NCI-H2171 treated with DMSO at 0.1 percent for 48 hours (cell line): ENCODE measurements around the gene MAK.
"Not testable (repeated sequence)": the region's sequence is repeated elsewhere in the genome, so short reads cannot be mapped to it uniquely, and the experiment has no call there.

Experiments
- DNase-seq: peaks from one replicate; lab custom pipeline; 2025; lab: John Stamatoyannopoulos, UW

Gene MAK, protein sequence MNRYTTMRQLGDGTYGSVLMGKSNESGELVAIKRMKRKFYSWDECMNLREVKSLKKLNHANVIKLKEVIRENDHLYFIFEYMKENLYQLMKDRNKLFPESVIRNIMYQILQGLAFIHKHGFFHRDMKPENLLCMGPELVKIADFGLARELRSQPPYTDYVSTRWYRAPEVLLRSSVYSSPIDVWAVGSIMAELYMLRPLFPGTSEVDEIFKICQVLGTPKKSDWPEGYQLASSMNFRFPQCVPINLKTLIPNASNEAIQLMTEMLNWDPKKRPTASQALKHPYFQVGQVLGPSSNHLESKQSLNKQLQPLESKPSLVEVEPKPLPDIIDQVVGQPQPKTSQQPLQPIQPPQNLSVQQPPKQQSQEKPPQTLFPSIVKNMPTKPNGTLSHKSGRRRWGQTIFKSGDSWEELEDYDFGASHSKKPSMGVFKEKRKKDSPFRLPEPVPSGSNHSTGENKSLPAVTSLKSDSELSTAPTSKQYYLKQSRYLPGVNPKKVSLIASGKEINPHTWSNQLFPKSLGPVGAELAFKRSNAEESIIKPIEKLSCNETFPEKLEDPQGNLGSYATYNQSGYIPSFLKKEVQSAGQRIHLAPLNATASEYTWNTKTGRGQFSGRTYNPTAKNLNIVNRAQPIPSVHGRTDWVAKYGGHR

DNA sequence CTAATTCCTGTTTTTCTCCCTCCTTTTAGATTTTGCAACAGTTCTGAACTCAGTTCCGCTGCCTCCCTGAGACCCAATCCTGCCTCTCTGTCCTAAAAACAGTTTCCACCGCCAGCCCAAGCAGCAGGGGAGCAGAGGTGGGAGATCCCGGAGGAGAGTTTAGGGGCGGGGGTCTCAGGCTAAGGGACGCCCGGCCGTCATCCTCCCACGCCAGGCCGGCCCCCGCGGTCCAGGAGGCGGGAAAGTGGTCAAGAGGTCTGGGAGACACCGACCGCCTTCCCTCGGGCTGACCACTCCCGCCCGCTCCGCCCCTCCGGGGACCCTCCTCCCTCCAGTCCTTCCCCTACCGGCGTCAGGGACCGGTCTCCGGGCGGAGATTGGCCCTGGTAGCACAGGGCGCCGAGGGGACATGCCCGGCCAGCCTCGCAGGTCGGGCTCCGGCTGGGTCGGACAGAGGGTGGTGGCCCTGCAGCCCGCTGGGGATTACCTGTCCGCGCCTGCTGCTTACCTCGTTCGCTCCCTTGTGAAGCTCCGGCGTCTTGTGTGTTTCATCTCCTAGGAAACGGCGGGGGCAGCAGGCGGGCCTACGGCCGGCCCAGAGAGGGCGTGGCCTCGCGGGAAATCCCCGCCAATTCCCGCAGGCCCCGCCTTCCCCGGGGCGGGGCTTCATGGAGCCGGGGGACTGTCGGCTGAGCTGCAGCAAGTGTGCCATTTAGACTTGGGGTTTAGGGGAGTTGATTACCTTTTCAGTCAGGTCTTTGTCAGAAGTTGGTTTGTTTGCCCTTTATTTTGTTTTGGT lies at the start of gene MAK:
Gene MAK, minus strand, starts transcription at position 545 of the 799 bp plus-strand sequence. CDS start 7,891 bp downstream, outside the sequence.
- DNase-seq: peak; percentile 79

DNA sequence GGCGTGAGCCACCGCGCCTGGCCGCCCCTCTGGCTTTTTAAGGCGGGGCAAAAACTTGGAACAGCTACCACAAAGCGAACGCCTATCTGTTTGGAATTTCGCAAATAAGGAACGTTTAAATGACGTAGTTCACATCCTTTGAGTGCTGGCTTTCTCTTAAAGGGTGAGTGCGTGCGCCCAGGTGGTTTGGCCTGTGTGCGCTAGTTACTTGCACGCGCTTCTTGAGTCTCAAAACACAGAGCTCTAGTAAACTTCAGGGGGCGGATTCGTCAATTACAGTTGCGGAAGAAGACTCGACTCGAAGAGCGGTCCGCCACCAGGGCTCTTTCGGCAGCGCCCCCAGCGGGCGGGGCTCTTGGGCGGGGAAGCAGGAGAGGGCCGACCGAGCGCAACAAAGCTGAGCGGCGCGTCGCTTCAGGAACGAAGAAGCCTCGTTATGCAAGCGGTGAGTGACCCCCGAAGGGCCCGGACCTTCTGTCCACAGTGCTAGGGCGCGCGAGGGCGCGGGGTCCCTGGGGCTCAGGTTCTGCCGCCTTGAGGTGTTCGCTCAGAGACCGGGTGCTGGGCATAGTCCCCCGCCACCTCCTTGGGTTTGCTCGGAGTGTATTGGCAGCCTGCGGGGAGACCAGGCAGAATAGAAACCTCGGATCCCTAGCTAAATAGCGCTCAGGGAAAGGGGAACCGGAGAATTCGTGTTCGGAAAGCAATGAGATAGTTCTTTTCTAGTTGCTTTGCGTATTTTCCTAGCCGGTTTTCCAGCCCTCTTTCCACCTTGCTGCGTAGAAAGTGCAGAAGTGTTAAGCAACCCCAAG lies 48.6 kb upstream of the MAK start, which contains the start of gene SYCP2L:
Gene SYCP2L, plus strand, starts transcription at position 362 of the 812 bp plus-strand sequence. Its CDS starts 75 bp downstream, at position 437.
- peak; percentile 2 for DNase-seq

DNA sequence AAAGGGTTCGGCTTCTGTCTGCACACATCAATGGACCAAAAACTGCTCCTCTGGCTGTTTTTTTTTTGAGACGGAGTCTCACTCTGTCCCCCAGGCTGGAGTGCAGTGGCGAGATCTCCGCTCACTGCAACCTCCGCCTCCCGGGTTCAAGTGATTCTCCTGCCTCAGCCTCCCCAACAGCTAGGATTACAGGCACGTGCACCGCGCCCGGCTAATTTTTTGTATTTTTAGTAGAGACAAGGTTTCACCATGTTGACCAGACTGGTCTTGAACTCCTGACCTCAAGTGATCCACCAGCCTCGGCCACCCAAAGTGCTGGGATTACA lies 48.0 kb upstream of the MAK start:
- DNase-seq: not testable (repeated sequence)

DNA sequence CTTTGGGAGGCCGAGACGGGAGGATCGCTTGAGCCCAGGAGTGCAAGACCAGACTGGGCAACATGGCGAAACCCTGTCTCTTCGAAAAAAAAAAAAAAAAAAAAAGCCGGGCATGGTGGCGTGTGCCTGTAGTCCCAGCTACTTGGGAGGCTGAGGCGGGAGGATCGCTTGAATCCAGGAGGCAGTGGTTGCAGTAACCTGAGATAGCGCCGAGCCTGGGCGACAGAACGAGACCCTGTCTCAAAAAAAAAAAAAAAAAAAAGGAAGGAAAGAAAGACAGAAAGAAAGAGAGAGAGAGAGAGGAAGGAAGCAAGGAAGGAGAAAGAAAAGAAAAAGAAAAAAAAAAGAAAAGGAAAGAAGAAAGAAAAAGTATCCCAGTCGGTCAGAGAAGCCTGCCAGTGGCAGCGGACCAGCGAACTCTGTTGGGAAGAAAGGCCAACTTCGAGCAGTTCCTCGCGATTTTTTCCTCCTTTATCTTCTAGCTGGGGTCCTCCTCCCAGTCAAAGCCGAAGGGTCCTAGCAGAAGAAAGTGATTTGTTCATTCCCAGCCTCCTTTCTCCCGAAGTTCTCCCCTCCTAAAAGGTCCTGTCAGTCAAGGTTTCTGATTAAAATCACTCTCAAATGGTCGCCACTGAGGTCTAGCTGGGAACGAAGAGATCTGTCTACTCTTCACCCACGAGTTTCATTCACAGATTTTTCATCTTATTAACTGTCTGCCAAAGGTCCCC lies 46.1 kb upstream of the MAK start:
- no peak for DNase-seq

DNA sequence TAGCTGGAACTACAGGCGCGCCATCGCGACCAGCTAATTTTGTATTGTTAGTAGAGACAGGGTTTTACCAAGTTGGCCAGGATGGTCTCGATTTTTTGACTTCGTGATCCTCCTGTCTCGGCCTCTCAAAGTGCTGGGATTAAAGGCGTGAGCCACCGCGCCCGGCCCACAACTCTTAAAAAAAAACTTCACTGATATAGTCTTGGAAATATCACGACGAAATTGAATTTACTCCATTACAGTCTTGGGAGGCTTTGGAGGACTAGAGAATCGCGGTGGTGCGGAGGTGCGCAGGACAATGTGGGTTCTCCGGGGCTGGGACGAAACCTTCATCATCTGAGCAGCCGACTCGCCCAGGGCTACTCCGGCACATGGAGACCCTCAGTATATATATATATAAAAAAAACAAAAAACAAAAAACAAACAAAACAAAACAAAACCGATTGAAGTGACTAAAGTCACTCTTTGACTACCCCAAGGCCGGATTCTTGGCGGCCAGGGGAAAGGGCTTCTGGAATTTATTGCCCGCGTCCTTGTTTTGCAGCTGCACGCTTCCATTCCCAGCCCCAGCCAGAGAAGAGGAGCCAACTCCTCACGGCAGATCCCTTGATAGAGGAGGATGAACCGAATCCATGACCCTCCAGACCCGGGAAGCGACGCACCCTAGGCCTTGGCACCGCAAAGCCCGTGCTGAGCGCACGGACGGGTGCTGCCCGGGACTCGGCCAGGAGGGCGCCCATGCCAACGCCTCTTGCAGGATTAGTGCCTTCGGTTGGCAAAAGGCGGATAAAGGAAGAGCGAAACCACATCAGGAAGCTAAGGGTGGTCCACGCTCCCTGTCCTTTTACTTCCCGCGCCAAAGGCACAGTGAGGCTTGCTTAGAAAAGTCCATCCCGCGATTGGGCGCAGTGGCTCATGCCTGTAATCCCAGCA lies 45.2 kb upstream of the MAK start:
- DNase-seq: no peak

DNA sequence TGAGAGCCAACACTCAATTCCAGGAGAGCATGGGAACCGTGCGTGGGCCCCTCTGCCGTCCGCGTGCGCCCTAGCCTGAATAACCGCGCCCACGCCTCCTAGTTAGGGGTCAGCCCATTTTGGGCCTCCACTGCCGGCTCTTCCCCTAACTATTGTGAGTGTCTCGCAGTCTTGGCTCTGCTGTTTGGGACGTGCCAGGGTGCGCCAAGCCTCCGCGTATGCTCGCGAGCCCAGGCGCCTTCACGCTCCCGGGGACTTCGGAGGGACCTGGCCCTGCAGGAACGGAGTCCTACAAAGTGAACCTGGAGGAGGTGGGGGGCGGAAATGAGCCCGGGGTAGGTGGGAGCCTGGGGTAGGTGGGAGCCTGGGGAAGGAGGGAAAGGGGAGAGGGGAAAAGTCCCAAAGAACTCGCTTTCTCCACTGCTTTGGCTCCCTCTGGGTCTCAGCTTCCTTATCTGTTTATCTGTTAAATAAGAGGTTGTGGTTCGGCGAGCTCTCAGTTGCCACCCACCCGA lies 44.4 kb upstream of the MAK start:
- DNase-seq: no peak

DNA sequence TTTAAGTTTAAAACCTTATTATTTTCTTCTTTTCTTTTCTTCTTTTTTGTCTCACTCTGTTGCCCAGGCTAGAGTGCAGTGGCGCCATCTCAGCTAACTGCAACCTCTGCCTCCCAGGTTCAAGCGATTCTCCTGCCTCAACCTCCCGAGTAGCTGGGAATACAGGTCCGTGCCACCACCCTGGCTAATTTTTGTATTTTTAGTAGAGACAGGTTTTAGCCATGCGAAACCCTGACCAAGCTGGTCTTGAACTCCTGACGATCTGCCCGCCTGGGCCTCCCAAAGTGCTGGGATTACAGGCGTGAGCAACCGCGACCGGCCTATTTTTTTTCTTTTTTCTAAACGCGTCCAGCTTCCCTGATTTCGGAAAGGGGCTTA lies 43.9 kb upstream of the MAK start:
- not testable (repeated sequence) for DNase-seq

DNA sequence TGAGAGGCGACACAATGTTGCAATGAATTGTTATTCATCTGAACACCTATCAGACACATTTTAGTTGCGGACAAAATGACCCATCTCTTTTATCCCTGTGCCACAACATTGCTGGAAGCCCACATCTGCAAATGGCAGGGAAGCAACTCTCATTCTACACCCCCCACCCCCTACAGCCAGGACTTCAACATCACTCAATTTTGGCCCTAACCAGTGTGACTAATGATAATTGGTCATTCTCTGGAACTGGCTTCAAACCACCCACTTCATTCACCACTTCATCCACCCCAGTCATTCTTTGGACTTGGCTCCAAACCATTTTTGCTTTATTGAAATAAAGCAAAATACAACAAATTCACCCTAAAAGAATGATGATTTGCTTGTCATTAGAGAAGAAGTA lies 42.0 kb upstream of the MAK start:
- DNase-seq: no peak

DNA sequence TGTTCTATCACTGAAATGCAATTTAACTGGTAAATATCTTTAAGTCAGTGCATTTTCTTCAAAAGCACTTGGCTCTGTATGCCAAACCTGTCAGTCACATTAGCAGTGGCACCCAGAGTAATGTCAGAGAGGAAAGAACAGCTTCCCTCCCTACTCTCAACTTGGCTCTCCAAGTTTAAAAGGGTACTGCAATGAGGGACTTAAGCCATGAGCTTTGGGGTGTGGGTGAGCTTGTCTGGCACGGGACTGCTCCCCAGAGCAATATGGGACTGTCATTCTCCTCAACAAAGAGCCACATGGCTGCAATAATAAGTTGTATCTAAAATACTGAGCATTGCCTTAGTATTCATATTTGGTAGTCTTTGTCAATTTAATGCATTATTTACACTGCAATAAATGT lies 39.5 kb upstream of the MAK start:
- no peak for DNase-seq

DNA sequence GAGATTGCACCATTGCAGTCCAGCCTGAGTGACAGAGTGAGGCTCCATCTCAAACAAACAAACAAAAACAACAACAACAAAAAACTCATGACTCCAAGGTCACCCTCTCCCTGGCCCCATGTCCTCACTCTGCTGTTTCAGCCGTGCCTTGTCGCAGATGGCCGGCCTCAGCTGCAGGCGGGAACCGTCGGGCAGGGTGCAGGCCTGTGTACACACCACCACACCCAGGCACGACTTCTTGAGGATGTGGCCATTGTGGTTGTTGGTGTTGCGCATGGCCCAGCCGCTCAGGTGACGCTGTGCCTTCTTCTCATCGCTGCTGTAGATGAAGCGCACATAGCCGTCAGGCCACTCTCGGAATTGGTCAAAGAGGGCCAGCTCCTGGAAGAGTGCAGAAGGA lies 38.7 kb upstream of the MAK start:
- DNase-seq: no peak

DNA sequence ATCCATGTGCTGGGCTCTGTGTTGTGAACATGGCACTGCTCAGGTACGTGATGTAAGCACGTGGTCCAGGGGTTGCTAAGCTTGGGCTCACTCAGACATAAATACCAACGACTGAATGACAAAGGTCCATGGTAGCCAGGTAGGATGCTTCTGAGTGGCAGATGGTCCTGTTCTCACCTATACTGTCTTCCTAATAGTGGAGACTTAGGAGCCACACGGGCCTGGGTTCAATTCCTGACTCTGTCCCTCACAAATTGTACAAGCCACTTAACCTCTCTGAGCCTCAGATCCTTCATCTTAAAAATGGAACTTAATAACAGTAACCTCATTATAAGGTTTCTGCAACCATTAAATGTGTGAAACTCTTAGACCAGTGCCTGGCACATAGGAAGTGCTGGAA lies 36.7 kb upstream of the MAK start:
- no peak for DNase-seq

DNA sequence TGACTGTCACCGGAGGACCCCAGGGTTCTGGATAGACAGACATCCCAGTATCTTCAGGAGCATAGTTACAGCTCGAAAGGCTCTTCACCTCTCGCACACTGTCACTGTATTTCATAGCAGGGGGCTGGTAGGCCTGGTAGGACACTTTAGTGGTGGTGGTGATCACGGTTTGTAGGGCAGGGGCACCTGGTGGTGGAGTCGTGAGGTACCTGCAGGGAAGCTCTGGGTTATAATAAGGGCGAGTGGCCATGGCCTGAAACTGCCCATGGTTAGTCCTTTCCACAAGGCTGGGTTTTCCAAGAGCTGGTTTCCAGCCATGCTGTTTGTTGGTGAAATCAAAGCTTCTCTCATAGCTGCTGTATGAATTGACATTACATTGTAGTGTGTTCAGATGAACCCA lies 35.9 kb upstream of the MAK start:
- no peak for DNase-seq

DNA sequence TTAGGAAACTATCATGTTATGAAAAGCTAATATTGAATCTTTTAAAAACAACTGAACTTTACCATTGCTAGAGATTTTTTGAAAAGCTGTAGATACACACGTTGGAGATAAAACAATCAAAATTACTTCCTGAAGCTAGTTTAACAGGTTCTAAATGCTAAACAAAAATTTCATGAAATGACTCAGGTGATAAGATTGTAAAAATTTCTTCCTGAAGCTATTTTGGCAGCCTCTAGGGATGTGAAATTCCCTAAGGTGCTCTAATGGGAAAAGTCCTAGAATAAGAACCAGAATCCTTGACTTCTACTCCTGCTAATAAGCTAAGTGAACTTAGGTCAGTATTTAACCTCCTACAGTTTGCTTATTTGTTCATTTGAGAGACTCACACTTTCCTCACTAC lies 35.0 kb upstream of the MAK start:
- no peak for DNase-seq

DNA sequence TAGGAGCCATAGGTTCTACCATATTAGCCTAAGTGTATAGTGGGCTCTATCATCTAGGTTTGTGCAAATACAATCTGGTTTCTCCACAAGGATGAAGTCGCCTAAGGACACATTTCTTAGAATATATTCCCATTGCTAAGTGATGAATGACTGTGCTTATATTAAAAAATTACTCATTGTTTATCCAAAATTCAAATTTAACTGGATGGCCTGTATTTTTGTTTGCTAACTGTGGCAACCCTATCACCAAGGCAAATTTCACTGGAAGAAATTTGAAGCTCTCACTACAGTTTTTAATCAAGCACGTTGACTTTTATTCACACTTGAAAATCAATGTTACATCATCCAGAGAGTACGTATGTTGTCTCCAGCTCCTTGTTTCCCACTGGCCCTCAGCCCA lies 29.6 kb upstream of the MAK start:
- no peak for DNase-seq

DNA sequence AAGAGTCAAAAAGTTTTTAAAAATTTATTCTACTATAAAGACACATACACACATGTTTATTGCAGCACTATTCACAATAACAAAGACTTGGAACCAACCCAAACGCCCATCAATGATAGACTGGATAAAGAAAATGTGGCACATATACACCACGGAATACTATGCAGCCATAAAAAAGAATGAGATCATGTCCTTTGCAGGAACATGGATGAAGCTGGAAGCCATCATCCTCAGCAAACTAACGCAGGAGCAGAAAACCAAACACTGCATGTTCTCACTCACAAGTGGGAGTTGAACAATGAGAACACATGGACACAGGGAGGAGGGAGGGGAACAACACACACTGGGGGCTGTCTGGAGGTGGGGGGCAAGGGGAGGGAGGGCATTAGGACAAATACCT lies 28.4 kb upstream of the MAK start:
- not testable (repeated sequence) for DNase-seq

DNA sequence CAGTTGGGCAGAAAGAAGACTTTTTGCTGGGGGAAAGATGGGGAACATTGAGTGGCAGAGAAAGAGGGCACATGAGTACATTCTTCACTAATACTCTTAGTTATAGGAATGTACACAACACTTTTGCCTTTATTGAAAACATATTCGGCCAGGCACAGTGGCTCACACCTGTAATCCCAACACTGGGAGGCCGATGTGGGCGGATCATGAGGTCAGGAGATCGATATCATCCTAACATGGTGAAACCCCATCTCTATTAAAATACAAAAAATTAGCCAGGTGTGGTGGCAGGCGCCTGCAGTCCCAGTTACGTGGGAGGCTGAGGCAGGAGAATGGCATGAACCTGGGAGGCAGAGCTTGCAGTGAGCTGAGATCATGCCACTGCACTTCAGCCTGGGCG lies 24.7 kb upstream of the MAK start:
- not testable (repeated sequence) for DNase-seq

DNA sequence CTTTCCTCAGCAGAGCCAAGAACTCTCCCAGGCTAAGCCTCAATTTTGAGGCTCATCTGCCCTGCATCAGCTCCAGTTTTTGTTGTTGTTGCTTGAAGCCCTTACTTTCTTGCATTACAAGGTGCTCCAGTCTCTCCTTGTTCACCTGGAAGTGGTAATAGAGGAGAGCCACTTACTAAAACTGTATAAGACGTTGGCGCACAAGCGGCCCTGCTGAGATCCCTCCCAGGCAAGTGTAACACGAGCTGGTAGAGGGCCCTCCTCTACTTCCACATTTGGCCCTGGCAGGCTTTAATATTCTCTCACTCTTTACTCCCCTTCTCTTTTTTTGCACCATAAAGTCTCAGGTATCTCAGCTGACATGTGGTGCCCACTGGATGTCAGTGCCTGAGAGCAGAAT lies 24.0 kb upstream of the MAK start:
- DNase-seq: peak; percentile 24

DNA sequence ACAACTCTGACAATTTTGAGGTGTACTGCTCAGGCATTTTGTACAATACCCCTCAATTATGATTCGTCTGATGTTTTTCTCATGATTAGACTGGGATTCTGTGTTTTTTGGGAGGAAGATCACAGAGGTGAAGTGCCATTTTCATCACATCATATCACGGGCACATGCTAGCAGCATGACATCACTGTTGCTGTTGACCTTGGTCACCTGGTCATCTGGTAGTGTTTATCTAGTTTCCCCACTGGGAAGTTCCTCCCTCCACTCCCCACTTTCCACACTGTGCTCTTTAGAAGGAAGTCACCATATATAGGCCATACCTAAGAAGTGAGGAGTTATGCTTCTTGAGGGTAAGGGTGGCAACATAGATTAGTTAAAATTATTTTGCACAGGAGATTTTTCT lies 22.7 kb upstream of the MAK start:
- no peak for DNase-seq

DNA sequence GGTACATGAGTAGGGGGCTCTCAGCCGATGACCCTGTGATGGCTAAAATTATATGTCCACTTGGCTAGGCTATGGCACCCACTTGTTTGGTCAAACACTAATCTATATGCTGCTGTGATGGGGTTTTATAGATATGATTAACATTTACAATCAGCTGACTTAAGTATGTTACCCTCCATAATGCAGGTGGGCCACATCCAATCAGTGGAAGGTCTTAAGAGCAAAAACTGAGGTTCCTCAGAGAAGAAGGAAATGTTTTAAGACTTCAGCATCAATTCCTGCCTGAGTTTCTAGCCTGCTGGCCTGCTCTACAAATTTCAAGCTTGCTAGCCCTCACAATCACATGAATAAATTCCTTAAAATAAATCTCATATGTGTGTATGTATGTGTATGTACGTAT lies 18.9 kb upstream of the MAK start:
- no peak for DNase-seq
